Chondrocyte (in vitro differentiated cells): ENCODE data around the gene RNFT2. TPM values are rescaled to one million over a fixed set of nuclear protein-coding genes. Genes with fewer than 3 reads are reported as not detected.

ENCODE experiments used
- DNase-seq: peaks from one replicate; pipeline ENCODE4 v3.0.0; 2021; ENCODE audit warnings: mixed read lengths, low spot score
- H3K27ac Mint-ChIP-seq: one replicate; pipeline ENCODE4 v1.8.0; 2021; ENCODE audit warnings: mild to moderate bottlenecking, moderate library complexity, mixed read lengths; ENCODE audit not compliant: unreplicated experiment
- H3K27me3 Mint-ChIP-seq: 2 replicates; pipeline ENCODE4 v1.8.0; 2021; ENCODE audit warnings: low read depth, mixed read lengths
- H3K36me3 Mint-ChIP-seq: 2 replicates; pipeline ENCODE4 v1.8.0; 2021; ENCODE audit warnings: low read depth, mixed read lengths
- H3K4me1 Mint-ChIP-seq: 2 replicates; pipeline ENCODE4 v1.8.0; 2021; ENCODE audit warnings: low read depth, mild to moderate bottlenecking, mixed read lengths
- H3K4me3 Mint-ChIP-seq: one replicate; pipeline ENCODE4 v1.8.0; 2021; ENCODE audit warnings: mild to moderate bottlenecking, moderate library complexity, mixed read lengths; ENCODE audit not compliant: unreplicated experiment
- H3K9me3 Mint-ChIP-seq: 2 replicates; pipeline ENCODE4 v1.8.0; 2021; ENCODE audit warnings: low read depth, mixed read lengths
- CTCF ChIP-seq: fragments of 200-600 bp; sonication (generic); IDR thresholded peaks from 2 replicates; pipeline ENCODE4 v1.5.0; 2021; ENCODE audit warnings: antibody characterized with exemption, mild to moderate bottlenecking, moderate library complexity
- total RNA-seq: library from RNA; stranded (reverse); gene quantifications from 3 replicates; pipeline ENCODE4 v1.2.1, GENCODE V29; 2021

Gene RNFT2
- total RNA-seq, 1 donor from 2014 or later: 5.1 TPM

- H3K9me3 Mint-ChIP-seq: no peaks in the 10 kb centered on the region
- H3K4me3 Mint-ChIP-seq: peak overlapping the region; percentile 96
- no peak for DNase-seq
- peak overlapping the region; percentile 99 for H3K27ac Mint-ChIP-seq
- TF ChIP-seq CTCF: no peak
- H3K27me3 Mint-ChIP-seq: no peaks in the 10 kb centered on the region
- no peaks in the 10 kb centered on the region for H3K36me3 Mint-ChIP-seq
- H3K4me1 Mint-ChIP-seq: peaks cover 17% of the 10 kb centered on the region
Observed at GRCh38 chr12:116818341-116818856, 80.3 kb downstream of the RNFT2 start.

GRCh38 chr12:116818948-116819832 is 81.1 kb downstream of the RNFT2 start:
- Mint-ChIP-seq H3K27me3 (no peaks in the 10 kb centered on the region), H3K36me3 (peaks cover 2% of the 10 kb centered on the region), H3K4me3 (peak overlapping the region; percentile 96), H3K4me1 (peaks cover 17% of the 10 kb centered on the region), H3K9me3 (no peaks in the 10 kb centered on the region), H3K27ac (peak overlapping the region; percentile 99)
- DNase-seq: peak; percentile 93
- TF ChIP-seq CTCF: peak; percentile 11

GRCh38 chr12:116820064-116820656 is 82.0 kb downstream of the RNFT2 start:
- peak overlapping the region; percentile 31 for H3K4me3 Mint-ChIP-seq
- DNase-seq: no peak
- peaks cover 3% of the 10 kb centered on the region for H3K36me3 Mint-ChIP-seq
- no peak for TF ChIP-seq CTCF
- no peaks in the 10 kb centered on the region for H3K27me3 Mint-ChIP-seq
- peaks cover 4% of the 10 kb centered on the region for H3K9me3 Mint-ChIP-seq
- peaks cover 17% of the 10 kb centered on the region for H3K4me1 Mint-ChIP-seq
- peak overlapping the region; percentile 52 for H3K27ac Mint-ChIP-seq

GRCh38 chr12:116821291-116821690 is 83.2 kb downstream of the RNFT2 start:
- H3K4me3 Mint-ChIP-seq: no peak overlapping the region
- no peaks in the 10 kb centered on the region for H3K27me3 Mint-ChIP-seq
- peaks cover 5% of the 10 kb centered on the region for H3K9me3 Mint-ChIP-seq
- H3K27ac Mint-ChIP-seq: no peak overlapping the region
- no peak for TF ChIP-seq CTCF
- DNase-seq: no peak
- peaks cover 17% of the 10 kb centered on the region for H3K4me1 Mint-ChIP-seq
- peaks cover 3% of the 10 kb centered on the region for H3K36me3 Mint-ChIP-seq

GRCh38 chr12:116827432-116827831 is 89.3 kb downstream of the RNFT2 start:
- TF ChIP-seq CTCF: no peak
- Mint-ChIP-seq H3K27me3 (peaks cover 1% of the 10 kb centered on the region), H3K36me3 (peaks cover 3% of the 10 kb centered on the region), H3K9me3 (peaks cover 5% of the 10 kb centered on the region), H3K27ac (no peak overlapping the region), H3K4me1 (no peaks in the 10 kb centered on the region), H3K4me3 (no peak overlapping the region)
- no peak for DNase-seq
